Naive B cell (primary cell): ENCODE results near the gene NTN1. TPM values are rescaled to one million over a fixed set of nuclear protein-coding genes. Genes with fewer than 3 reads are reported as not detected.

Experiments used
- ATAC-seq, 2 donors: fragments of 150-1000 bp; cut with Tn5 transposase; 2 replicates each; pipeline ENCODE4 v1.10.0; 2021; ENCODE audit warnings: low read depth in 2 of 2, mild to moderate bottlenecking in 2 of 2, moderate library complexity in 2 of 2
- DNase-seq: peaks from one replicate; pipeline ENCODE4 v3.0.0; 2022
- H3K27ac Mint-ChIP-seq, 6 donors: one replicate each; pipeline ENCODE4 v1.8.0; 2020 to 2022; ENCODE audit warnings: mild to moderate bottlenecking in 6 of 6, mixed read lengths in 6 of 6, moderate library complexity in 5 of 6, inconsistent platforms in 2 of 6
- H3K27me3 Mint-ChIP-seq, 3 donors: one replicate each; pipeline ENCODE4 v1.8.0; 2021 to 2022; ENCODE audit warnings: mixed read lengths in 3 of 3, mild to moderate bottlenecking in 1 of 3
- H3K36me3 Mint-ChIP-seq, 2 donors: one replicate each; pipeline ENCODE4 v1.8.0; 2020 to 2022; ENCODE audit warnings: mixed read lengths in 2 of 2, inconsistent platforms in 1 of 2, mild to moderate bottlenecking in 1 of 2
- H3K4me1 Mint-ChIP-seq, 3 donors: one replicate each; pipeline ENCODE4 v1.8.0; 2020 to 2022; ENCODE audit warnings: mixed read lengths in 3 of 3, inconsistent platforms in 1 of 3, mild to moderate bottlenecking in 1 of 3, moderate library complexity in 1 of 3
- H3K4me3 Mint-ChIP-seq, 8 donors: one replicate each; pipeline ENCODE4 v1.8.0; 2020 to 2022; ENCODE audit warnings: mild to moderate bottlenecking in 8 of 8, mixed read lengths in 8 of 8, moderate library complexity in 8 of 8, inconsistent platforms in 2 of 8
- H3K9me3 Mint-ChIP-seq, 7 donors: one replicate each; pipeline ENCODE4 v1.8.0; 2020 to 2022; ENCODE audit warnings: mixed read lengths in 7 of 7, mild to moderate bottlenecking in 5 of 7, inconsistent platforms in 2 of 7, moderate library complexity in 1 of 7
- polyA plus RNA-seq, 6 donors: library from polyadenylated mRNA; unstranded; fragments of 300-500 nt; fragmentation: Illumina TruSeq; gene quantifications; one replicate each; pipeline ENCODE4 v1.2.3, GENCODE V29; 2021; ENCODE audit warnings: low read depth in 6 of 6

The NTN1 gene
- polyA plus RNA-seq, 6 donors from 2014 or later, result 0.04 to 0.09 (median 0.06) TPM; not detected in 1

- Mint-ChIP-seq H3K4me3 (no peak overlapping the region), H3K27me3 (peaks cover 0 to 12% (median 0%) of the 10 kb centered on the region in 3 donors), H3K36me3 (no peaks in the 10 kb centered on the region), H3K9me3 (no peaks in the 10 kb centered on the region), H3K27ac (peak overlapping the region in 1 of 6 donors; percentile 56), H3K4me1 (peaks cover under 1 to 3% (median 2%) of the 10 kb centered on the region in 3 donors)
- ATAC-seq (no peak), DNase-seq (no peak)
These were observed 89.2 kb downstream of the NTN1 start for GRCh38 chr17:9110501-9110900.

GRCh38 chr17:9115214-9116191 is 94.2 kb downstream of the NTN1 start:
- ATAC-seq (peak in 1 of 2 donors; percentile 37), DNase-seq (no peak)
- Mint-ChIP-seq H3K4me3 (peak overlapping the region in 7 of 8 donors; percentile 32 to 85 (median 56)), H3K9me3 (peaks cover 0 to 5% (median 0%) of the 10 kb centered on the region in 7 donors), H3K4me1 (peaks cover 5 to 11% (median 7%) of the 10 kb centered on the region in 3 donors), H3K27ac (peak overlapping the region in 3 of 6 donors; percentile 30 to 76 (median 52)), H3K27me3 (peaks cover 8 to 26% (median 15%) of the 10 kb centered on the region in 3 donors), H3K36me3 (no peaks in the 10 kb centered on the region)

GRCh38 chr17:9116311-9116835 is 95.1 kb downstream of the NTN1 start:
- no peaks in the 10 kb centered on the region for H3K36me3 Mint-ChIP-seq
- ATAC-seq (no peak), DNase-seq (no peak)
- peaks cover 5 to 11% (median 7%) of the 10 kb centered on the region in 3 donors for H3K4me1 Mint-ChIP-seq
- peaks cover 0 to 5% (median 1%) of the 10 kb centered on the region in 7 donors for H3K9me3 Mint-ChIP-seq
- H3K4me3 Mint-ChIP-seq, result peak overlapping the region in 4 of 8 donors; percentile 16 to 82 (median 68)
- peak overlapping the region in 1 of 6 donors; percentile 9 for H3K27ac Mint-ChIP-seq
- peaks cover 12 to 26% (median 24%) of the 10 kb centered on the region in 3 donors for H3K27me3 Mint-ChIP-seq

GRCh38 chr17:9116861-9117568 is 95.7 kb downstream of the NTN1 start:
- Mint-ChIP-seq H3K4me3 (no peak overlapping the region), H3K4me1 (peaks cover 5 to 11% (median 7%) of the 10 kb centered on the region in 3 donors), H3K36me3 (no peaks in the 10 kb centered on the region), H3K27me3 (peaks cover 18 to 30% (median 26%) of the 10 kb centered on the region in 3 donors), H3K9me3 (peaks cover 0 to 5% (median 1%) of the 10 kb centered on the region in 7 donors), H3K27ac (no peak overlapping the region)
- ATAC-seq (no peak), DNase-seq (no peak)

GRCh38 chr17:9120471-9120870 is 99.2 kb downstream of the NTN1 start:
- H3K4me1 Mint-ChIP-seq, result peaks cover 5 to 10% (median 5%) of the 10 kb centered on the region in 3 donors
- no peak for ATAC-seq
- no peak for DNase-seq
- peaks cover 17 to 39% (median 20%) of the 10 kb centered on the region in 3 donors for H3K27me3 Mint-ChIP-seq
- no peak overlapping the region for H3K4me3 Mint-ChIP-seq
- no peaks in the 10 kb centered on the region for H3K36me3 Mint-ChIP-seq
- peaks cover 0 to 5% (median 1%) of the 10 kb centered on the region in 7 donors for H3K9me3 Mint-ChIP-seq
- H3K27ac Mint-ChIP-seq, result no peak overlapping the region

GRCh38 chr17:9121186-9121820 is 100.0 kb downstream of the NTN1 start:
- no peak for ATAC-seq
- H3K36me3 Mint-ChIP-seq, result no peaks in the 10 kb centered on the region
- peaks cover 0 to 5% (median 1%) of the 10 kb centered on the region in 7 donors for H3K9me3 Mint-ChIP-seq
- H3K4me1 Mint-ChIP-seq, result peaks cover 0 to 2% (median 2%) of the 10 kb centered on the region in 3 donors
- no peak overlapping the region for H3K4me3 Mint-ChIP-seq
- H3K27ac Mint-ChIP-seq, result no peak overlapping the region
- peaks cover 12 to 34% (median 23%) of the 10 kb centered on the region in 3 donors for H3K27me3 Mint-ChIP-seq
- DNase-seq, result no peak

- Mint-ChIP-seq H3K27me3 (peaks cover 6 to 35% (median 32%) of the 10 kb centered on the region in 3 donors), H3K9me3 (peaks cover 0 to 2% (median 0%) of the 10 kb centered on the region in 7 donors), H3K36me3 (no peaks in the 10 kb centered on the region), H3K4me3 (no peak overlapping the region), H3K4me1 (no peaks in the 10 kb centered on the region), H3K27ac (no peak overlapping the region)
- ATAC-seq (no peak), DNase-seq (no peak)
These were observed 102.6 kb downstream of the NTN1 start for GRCh38 chr17:9123594-9124553.

GRCh38 chr17:9124554-9124935 is 103.2 kb downstream of the NTN1 start:
- Mint-ChIP-seq H3K4me3 (no peak overlapping the region), H3K27ac (no peak overlapping the region), H3K36me3 (no peaks in the 10 kb centered on the region), H3K4me1 (no peaks in the 10 kb centered on the region), H3K27me3 (peaks cover 6 to 35% (median 32%) of the 10 kb centered on the region in 3 donors), H3K9me3 (peaks cover 0 to 2% (median 0%) of the 10 kb centered on the region in 7 donors)
- ATAC-seq (no peak), DNase-seq (no peak)

GRCh38 chr17:9125722-9126121 is 104.4 kb downstream of the NTN1 start:
- DNase-seq (no peak), ATAC-seq (no peak)
- H3K27ac Mint-ChIP-seq, result no peak overlapping the region
- no peaks in the 10 kb centered on the region for H3K36me3 Mint-ChIP-seq
- peaks cover 9 to 33% (median 32%) of the 10 kb centered on the region in 3 donors for H3K27me3 Mint-ChIP-seq
- no peaks in the 10 kb centered on the region for H3K4me1 Mint-ChIP-seq
- peaks cover 0 to 2% (median 0%) of the 10 kb centered on the region in 7 donors for H3K9me3 Mint-ChIP-seq
- H3K4me3 Mint-ChIP-seq, result no peak overlapping the region

GRCh38 chr17:9127340-9127739 is 106.0 kb downstream of the NTN1 start:
- DNase-seq (no peak), ATAC-seq (no peak)
- Mint-ChIP-seq H3K27ac (no peak overlapping the region), H3K36me3 (no peaks in the 10 kb centered on the region), H3K27me3 (peaks cover 11 to 25% (median 20%) of the 10 kb centered on the region in 3 donors), H3K4me3 (peak overlapping the region in 1 of 8 donors; percentile 66), H3K4me1 (no peaks in the 10 kb centered on the region), H3K9me3 (no peaks in the 10 kb centered on the region)

GRCh38 chr17:9131371-9131770 is 110.1 kb downstream of the NTN1 start:
- Mint-ChIP-seq H3K27me3 (peaks cover 11 to 38% (median 19%) of the 10 kb centered on the region in 3 donors), H3K36me3 (no peaks in the 10 kb centered on the region), H3K4me1 (no peaks in the 10 kb centered on the region), H3K9me3 (no peaks in the 10 kb centered on the region), H3K27ac (no peak overlapping the region), H3K4me3 (no peak overlapping the region)
- DNase-seq (no peak), ATAC-seq (no peak)

- Mint-ChIP-seq H3K27me3 (peaks cover 8 to 28% (median 9%) of the 10 kb centered on the region in 3 donors), H3K4me1 (no peaks in the 10 kb centered on the region), H3K27ac (no peak overlapping the region), H3K36me3 (no peaks in the 10 kb centered on the region), H3K9me3 (no peaks in the 10 kb centered on the region), H3K4me3 (no peak overlapping the region)
- no peak for DNase-seq
- no peak for ATAC-seq
These were observed 111.0 kb downstream of the NTN1 start for GRCh38 chr17:9132291-9132690.
